HG02884 (cell line): Measurements from ENCODE around the gene EOLA1.
A peak's percentile ranks its signal among the peaks of the same experiment; 100 is the strongest.
"Not testable (repeated sequence)": the region's sequence is repeated elsewhere in the genome, so short reads cannot be mapped to it uniquely, and the experiment has no call there.

Experiments used
- ATAC-seq: cut with Tn5 transposase; IDR thresholded peaks from one replicate; pipeline ENCODE4 v1.9.1; 2021; ENCODE audit warnings: mild to moderate bottlenecking, moderate library complexity; ENCODE audit not compliant: unreplicated experiment

EOLA1 gene

DNA sequence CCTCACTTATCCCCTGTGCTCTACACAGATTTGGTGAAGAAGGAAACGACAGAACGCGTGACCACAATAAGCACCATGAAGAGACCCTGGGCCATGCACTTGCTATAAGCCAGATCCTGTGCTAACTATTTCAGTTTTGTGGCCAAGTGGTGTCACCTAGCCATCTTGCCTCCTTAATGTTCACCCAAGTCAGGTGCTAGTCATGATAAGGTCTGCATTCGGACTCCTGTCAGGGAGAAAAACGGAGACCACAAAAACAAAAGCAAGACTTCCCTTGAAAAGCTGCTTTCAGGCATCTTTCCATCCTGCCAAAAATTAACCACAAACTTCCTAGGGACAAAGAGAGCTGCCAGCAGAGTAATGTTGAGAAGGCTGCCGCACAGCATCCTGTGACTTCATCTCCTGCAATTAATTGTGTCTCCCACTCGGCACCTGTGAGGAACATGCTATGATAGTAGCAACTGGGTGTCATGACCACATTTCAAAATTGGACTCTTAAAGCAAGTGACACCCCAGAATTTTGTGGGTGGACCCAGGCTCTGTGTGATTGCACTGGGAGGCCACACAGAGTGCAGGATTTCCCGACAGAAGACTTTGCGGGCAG is 26.9 kb upstream of the EOLA1 start:
- no peak for ATAC-seq

- ATAC-seq, result no peak
Observed at GRCh38 chrX:149515954-149516602, 24.7 kb upstream of the EOLA1 start.

GRCh38 chrX:149516604-149517003 is 24.2 kb upstream of the EOLA1 start:
- ATAC-seq, result no peak

GRCh38 chrX:149517308-149517707 is 23.5 kb upstream of the EOLA1 start:
- ATAC-seq, result no peak

- ATAC-seq, result no peak
Observed at GRCh38 chrX:149518236-149518635, 22.6 kb upstream of the EOLA1 start.

- not testable (repeated sequence) for ATAC-seq
Observed at GRCh38 chrX:149520636-149521277, 20.1 kb upstream of the EOLA1 start.

DNA sequence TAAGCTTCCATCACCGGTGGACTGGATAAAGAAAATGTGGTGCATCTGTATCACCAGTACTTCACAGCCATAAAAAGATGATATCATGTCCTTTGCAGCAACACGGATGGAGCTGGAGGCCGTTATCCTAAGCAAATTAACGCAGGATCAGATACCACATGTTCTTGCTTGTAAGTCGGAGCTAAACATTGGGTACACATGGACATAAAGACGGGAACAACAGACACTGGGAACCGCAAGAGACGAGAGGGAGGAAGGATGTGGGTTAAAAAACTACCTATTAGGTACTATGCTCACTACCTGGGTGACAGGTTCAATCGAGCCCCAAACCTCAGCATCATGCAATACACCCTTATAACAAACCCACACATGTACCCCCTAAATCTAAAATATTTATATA is 19.4 kb upstream of the EOLA1 start:
- no peak for ATAC-seq

DNA sequence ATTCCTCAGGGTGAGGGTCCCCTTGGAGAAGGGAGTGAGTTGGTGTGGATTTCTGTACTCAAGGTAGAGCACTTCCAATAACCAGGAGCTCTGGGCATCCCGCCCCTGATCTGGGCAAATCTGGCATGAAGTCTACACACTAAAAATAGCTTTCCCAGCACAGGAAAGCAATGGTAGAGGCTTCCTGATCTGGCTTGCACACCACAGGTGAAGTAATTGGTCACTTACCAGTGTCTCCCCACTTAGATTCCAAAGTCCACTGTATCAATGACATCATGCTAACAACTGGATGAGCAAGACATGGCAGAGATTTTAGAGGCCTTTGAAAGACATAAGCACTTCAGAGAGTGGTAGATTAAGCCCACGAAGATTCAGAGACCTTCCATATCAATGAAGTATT is 17.9 kb upstream of the EOLA1 start:
- no peak for ATAC-seq

DNA sequence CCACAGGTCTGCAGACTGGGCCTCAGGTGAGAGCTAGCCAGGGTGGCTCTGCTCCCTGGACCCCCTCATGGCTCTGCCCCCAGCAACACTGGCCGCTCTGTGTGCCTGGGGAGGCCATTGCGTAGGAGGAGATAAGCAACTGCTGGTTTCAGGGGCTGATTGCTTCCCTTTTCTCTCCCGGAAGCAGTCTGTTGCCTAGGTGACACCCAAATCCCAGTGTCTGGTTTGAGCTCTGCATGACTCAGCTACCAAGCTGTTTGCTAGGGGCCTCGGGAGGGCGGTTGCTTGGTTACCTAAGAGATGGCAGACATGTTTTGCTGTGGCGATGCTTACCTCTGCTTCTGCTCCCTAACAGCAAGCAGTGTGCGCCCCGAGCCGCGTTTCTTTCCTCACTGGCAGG is 15.4 kb upstream of the EOLA1 start:
- ATAC-seq, result peak; percentile 93

GRCh38 chrX:149525903-149526302 is 14.9 kb upstream of the EOLA1 start:
- not testable (repeated sequence) for ATAC-seq

- ATAC-seq, result not testable (repeated sequence)
Observed at GRCh38 chrX:149526318-149527033, 14.3 kb upstream of the EOLA1 start.

DNA sequence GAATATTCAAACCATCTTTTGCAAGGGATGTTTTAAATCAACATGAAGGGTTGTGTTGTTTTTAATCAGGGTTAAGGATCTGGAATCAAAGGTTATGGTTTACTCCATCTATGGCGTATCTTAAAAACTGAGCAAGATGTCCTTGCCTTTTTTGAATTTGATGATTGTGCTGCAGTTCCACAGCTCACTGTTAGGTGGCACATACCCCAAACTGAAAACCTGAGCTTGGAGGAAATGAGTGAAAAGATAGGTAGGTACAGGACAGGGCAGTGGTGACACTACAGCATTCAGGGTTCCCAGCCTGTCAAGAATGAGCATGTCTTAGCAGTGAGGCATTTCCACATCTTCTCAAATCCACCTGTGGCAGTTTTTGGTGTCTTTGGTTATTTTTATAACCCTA is 13.1 kb upstream of the EOLA1 start:
- ATAC-seq, result no peak

- ATAC-seq, result no peak
Observed at GRCh38 chrX:149528381-149528780, 12.4 kb upstream of the EOLA1 start.

DNA sequence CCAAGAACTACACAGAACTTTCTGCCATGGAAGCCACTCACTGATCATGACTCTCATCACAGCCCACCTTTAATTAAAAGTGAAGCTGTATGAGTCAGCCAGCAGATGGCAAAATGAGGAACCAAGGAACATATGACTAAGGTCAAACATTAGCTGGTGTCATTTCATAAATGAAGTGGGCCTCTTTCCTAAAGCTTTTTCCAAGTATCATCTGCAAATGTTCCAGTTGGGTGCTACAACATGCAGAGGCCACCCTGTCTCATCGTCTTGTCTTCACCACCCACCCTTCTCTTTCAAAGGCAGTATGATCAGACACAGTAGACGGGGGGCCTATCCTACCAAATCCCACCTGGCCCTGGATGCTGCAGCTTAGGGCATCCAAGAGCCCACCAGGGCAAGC is 9.2 kb upstream of the EOLA1 start:
- ATAC-seq, result peak; percentile 83

- ATAC-seq, result not testable (repeated sequence)
Observed at GRCh38 chrX:149532868-149533267, 7.9 kb upstream of the EOLA1 start.

GRCh38 chrX:149533999-149534398 is 6.8 kb upstream of the EOLA1 start:
- not testable (repeated sequence) for ATAC-seq

- ATAC-seq, result not testable (repeated sequence)
Observed at GRCh38 chrX:149534926-149535602, 5.7 kb upstream of the EOLA1 start.

DNA sequence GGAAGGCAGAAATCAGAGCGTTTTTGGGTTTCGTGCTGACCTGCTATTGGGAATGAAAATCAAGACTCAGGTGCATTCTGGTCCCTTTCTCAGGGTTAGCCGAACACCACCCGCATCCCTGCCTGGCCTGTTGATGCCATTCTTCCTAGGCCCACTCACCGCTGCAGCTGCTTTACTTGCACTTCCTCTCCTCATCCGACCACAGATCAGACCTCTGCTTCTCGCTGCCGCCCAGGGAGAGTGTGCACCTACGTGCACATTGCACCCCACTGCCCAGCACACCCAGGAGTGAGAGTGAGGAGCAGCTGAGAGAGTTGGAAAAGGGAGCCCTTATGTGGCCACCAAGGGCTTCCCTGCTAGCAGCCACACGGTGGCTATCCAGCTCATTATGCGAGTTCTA is 3.3 kb upstream of the EOLA1 start:
- not testable (repeated sequence) for ATAC-seq

GRCh38 chrX:149539283-149540130 is 1.3 kb upstream of the EOLA1 start:
- peak; percentile 40 for ATAC-seq

DNA sequence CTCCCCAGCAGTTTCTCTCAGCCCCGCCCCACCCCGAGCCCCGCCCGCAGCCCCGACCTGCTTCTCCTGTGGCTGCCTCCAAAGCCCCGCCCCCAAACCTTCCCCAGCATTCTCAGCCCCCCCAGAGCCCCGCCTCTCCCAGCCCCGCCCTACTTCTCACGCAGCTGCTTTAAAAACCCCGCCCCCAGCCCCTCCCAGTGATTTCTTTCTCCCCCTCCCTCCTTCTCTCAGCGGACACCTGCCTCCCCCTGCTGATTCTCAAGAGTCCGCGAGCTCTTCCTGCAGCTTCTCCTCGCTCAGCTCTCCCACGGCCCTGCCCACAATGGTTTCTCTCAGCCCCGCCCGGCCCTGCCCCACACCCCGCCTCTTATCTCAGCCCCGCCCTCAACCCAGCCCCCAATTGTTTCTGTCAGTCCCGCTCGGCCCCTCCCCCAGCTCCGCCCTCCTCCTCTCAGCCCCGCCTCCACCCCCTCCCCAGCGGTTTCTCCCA is 636 bp upstream of the EOLA1 start:
- peak; percentile 12 for ATAC-seq
